HepG2 (cell line): ENCODE measurements around the gene TRAF3. TPM values are rescaled to one million over a fixed set of nuclear protein-coding genes. Genes with fewer than 3 reads are reported as not detected.

Source experiments
- ATAC-seq: fragments of 200-7000 bp; cut with Tn5 transposase; 3 replicates; pipeline ENCODE4 v1.9.1; 2020; ENCODE audit warnings: mild to moderate bottlenecking, moderate library complexity
- BruUV-seq: library from RNA; stranded (reverse); fragments of 400-500 nt; replicated peaks from 2 replicates; lab custom pipeline; 2021; lab: Mats Ljungman, UMichigan
- CTCF ChIA-PET: fragments of 300-600 bp; formaldehyde crosslinking; extraction: SDS; loops from one replicate; lab custom pipeline; 2021; ENCODE audit warnings: low total read pairs, inconsistent platforms, low intra/inter-chr PET ratio; lab: Yijun Ruan, JAX
- POLR2A ChIA-PET: fragments of 350-600 bp; sonication (Branson Sonifier 250); formaldehyde crosslinking; loops from one replicate; lab custom pipeline; 2020; ENCODE audit warnings: antibody characterized with exemption, inconsistent platforms; lab: Yijun Ruan, JAX
- DNase-seq: peaks from one replicate; pipeline ENCODE4 v3.0.0-alpha.2; 2015; ENCODE audit warnings: low spot score
- FAIRE-seq: peaks from 3 replicates; lab custom pipeline; 2011; peaks lifted over from hg19 to GRCh38; lab: Jason Lieb, UNC
- H2AFZ ChIP-seq: one replicate; pipeline ENCODE4 v1.6.1; 2011; ENCODE audit warnings: low read length, inconsistent platforms
- H3K27ac ChIP-seq: fragments of 300-600 bp; 3 replicates; pipeline ENCODE4 v1.8.0; 2011; ENCODE audit warnings: mixed run types, mild to moderate bottlenecking, mixed read lengths, low read length, inconsistent platforms; ENCODE audit not compliant: insufficient read depth; ENCODE audit errors: extremely low read length
- H3K27me3 ChIP-seq, 2 experiments: fragments of 200-600 bp in 1 of 2; 2 replicates in 1 of 2; 3 replicates in 1 of 2; pipeline versions ENCODE4 v1.6.0 to v1.8.0; 2011; ENCODE audit warnings: low read length in 2 of 2, mild to moderate bottlenecking in 2 of 2, moderate library complexity in 2 of 2, inconsistent platforms in 1 of 2; ENCODE audit not compliant: insufficient read depth in 2 of 2, control insufficient read depth in 1 of 2
- H3K36me3 ChIP-seq, 2 experiments: fragments of 200-600 bp in 1 of 2; replicated peaks in 1 of 2; 2 replicates in 1 of 2; 3 replicates in 1 of 2; pipeline versions ENCODE4 v1.5.1 to v1.8.0; 2011; ENCODE audit warnings: low read length in 2 of 2, inconsistent platforms in 1 of 2; ENCODE audit not compliant: insufficient read depth in 2 of 2, control insufficient read depth in 1 of 2
- H3K4me1 ChIP-seq: 2 replicates; pipeline ENCODE4 v1.5.1; 2012; ENCODE audit warnings: low read length, inconsistent platforms; ENCODE audit not compliant: insufficient read depth
- H3K4me2 ChIP-seq: 2 replicates; pipeline ENCODE4 v1.6.0; 2011; ENCODE audit warnings: low read depth, low read length, inconsistent platforms
- H3K4me3 ChIP-seq, 3 experiments: fragments of 200-600 bp in 1 of 3; sonication (generic), shearing (Covaris generic) in 1 of 3; replicated peaks in 1 of 3; 2 replicates each; pipeline ENCODE4 v1.5.1; 2011 to 2016; ENCODE audit warnings: low read length in 3 of 3, inconsistent platforms in 2 of 3, low read depth in 2 of 3, mild to moderate bottlenecking in 2 of 3, control low read depth in 1 of 3, mixed read lengths in 1 of 3; ENCODE audit not compliant: insufficient read depth in 1 of 3
- H3K79me2 ChIP-seq: one replicate; pipeline ENCODE4 v1.6.1; 2011; ENCODE audit warnings: low read length, inconsistent platforms; ENCODE audit not compliant: insufficient read depth
- H3K9ac ChIP-seq: 2 replicates; pipeline ENCODE4 v1.6.0; 2011; ENCODE audit warnings: mild to moderate bottlenecking, low read depth, low read length, inconsistent platforms; ENCODE audit not compliant: insufficient read depth
- H3K9me3 ChIP-seq: 2 replicates; pipeline ENCODE4 v1.5.1; 2012; ENCODE audit warnings: mild to moderate bottlenecking, low read length
- H4K20me1 ChIP-seq: 2 replicates; pipeline ENCODE4 v1.6.0; 2011; ENCODE audit warnings: inconsistent platforms, mild to moderate bottlenecking, low read length, moderate library complexity; ENCODE audit not compliant: insufficient read depth
- ATRX ChIP-seq: sonication (generic); formaldehyde crosslinking; IDR thresholded peaks from 2 replicates; pipeline ENCODE4 v1.4.0; 2020; ENCODE audit warnings: missing genetic modification reagents, borderline replicate concordance
- LRRFIP1 ChIP-seq: sonication (generic); formaldehyde crosslinking; conservative IDR thresholded peaks from 2 replicates; pipeline ENCODE4 v1.4.0; 2020; ENCODE audit warnings: missing genetic modification reagents
- MLXIP ChIP-seq: sonication (generic); formaldehyde crosslinking; IDR thresholded peaks from 2 replicates; pipeline ENCODE4 v1.9.0; 2021; ENCODE audit warnings: missing genetic modification reagents, borderline replicate concordance
- MXI1 ChIP-seq: IDR thresholded peaks from 3 replicates; pipeline ENCODE4 v1.6.1; 2012; ENCODE audit warnings: low read depth, low read length, inconsistent platforms, borderline replicate concordance
- RFX1 ChIP-seq: fragments of 450-650 bp; IDR thresholded peaks from 2 replicates; pipeline ENCODE4 v1.6.1; 2017
- SUZ12 ChIP-seq: fragments of 150-350 bp; IDR thresholded peaks from 2 replicates; pipeline ENCODE4 v1.6.1; 2014; ENCODE audit warnings: low read depth, low read length
- USF2 ChIP-seq, 2 experiments: sonication (generic) in 1 of 2; formaldehyde crosslinking in 1 of 2; IDR thresholded peaks; 2 replicates each; pipeline versions ENCODE4 v1.5.1 to v1.6.1; 2011 to 2020; ENCODE audit warnings: borderline replicate concordance in 1 of 2, low read depth in 1 of 2, low read length in 1 of 2, mild to moderate bottlenecking in 1 of 2, missing genetic modification reagents in 1 of 2, moderate library complexity in 1 of 2
- ZFP36L2 ChIP-seq: sonication (generic); formaldehyde crosslinking; IDR thresholded peaks from 2 replicates; pipeline ENCODE4 v1.4.0; 2020; ENCODE audit warnings: missing genetic modification reagents
- ZIK1 ChIP-seq: sonication (generic); formaldehyde crosslinking; IDR thresholded peaks from 2 replicates; pipeline ENCODE4 v1.5.0; 2020; ENCODE audit warnings: mild to moderate bottlenecking, low read depth, missing genetic modification reagents, borderline replicate concordance
- ZNF24 ChIP-seq: fragments of 450-650 bp; IDR thresholded peaks from 2 replicates; pipeline ENCODE4 v1.6.1; 2017; ENCODE audit warnings: antibody characterized with exemption, mild to moderate bottlenecking
- ZNF3 ChIP-seq: IDR thresholded peaks from 2 replicates; pipeline ENCODE4 v1.7.0; 2017; ENCODE audit warnings: inconsistent platforms
- ZNF326 ChIP-seq: sonication (generic); formaldehyde crosslinking; IDR thresholded peaks from 2 replicates; pipeline ENCODE4 v1.4.0; 2020; ENCODE audit warnings: missing genetic modification reagents, borderline replicate concordance
- ZNF33B ChIP-seq: sonication (generic); formaldehyde crosslinking; IDR thresholded peaks from 2 replicates; pipeline ENCODE4 v1.5.1; 2020; ENCODE audit warnings: mild to moderate bottlenecking, missing genetic modification reagents
- ZNF558 ChIP-seq: sonication (generic); formaldehyde crosslinking; IDR thresholded peaks from 2 replicates; pipeline ENCODE4 v1.9.0; 2022; ENCODE audit warnings: mild to moderate bottlenecking, missing genetic modification reagents, borderline replicate concordance
- ZNF773 ChIP-seq: sonication (generic); formaldehyde crosslinking; IDR thresholded peaks from 2 replicates; pipeline ENCODE4 v1.4.0; 2020; ENCODE audit warnings: missing genetic modification reagents, borderline replicate concordance
- ZNF800 ChIP-seq: sonication (generic); formaldehyde crosslinking; IDR thresholded peaks from 2 replicates; pipeline ENCODE4 v1.4.0; 2020; ENCODE audit warnings: missing genetic modification reagents
- ZSCAN30 ChIP-seq: sonication (generic); formaldehyde crosslinking; IDR thresholded peaks from 2 replicates; pipeline ENCODE4 v1.5.0; 2020; ENCODE audit warnings: mild to moderate bottlenecking, missing genetic modification reagents
- WGBS: methylation state at CpG from one replicate; pipeline ENCODE4 v1.1.6; 2017; ENCODE audit warnings: low lambda C conversion rate; 5-methylcytosine and 5-hydroxymethylcytosine counted together
- in situ Hi-C: cut with HindIII; loops from 2 replicates; pipeline ENCODE4 v1.10.0; 2017; ENCODE audit warnings: low pct_unique_long_range_greater_than_20kb; ENCODE audit not compliant: extremely low pct_ligation_motif_present
- intact Hi-C: fragments of 100-400 bp; cut with micrococcal nuclease; formaldehyde crosslinking; loops from one replicate; pipeline ENCODE4 v1.10.0; 2022; ENCODE audit not compliant: unreplicated experiment
- polyA plus RNA-seq, 8 experiments: library from polyadenylated mRNA; depleted of rRNA in 3 of 8; stranded (reverse) in 7 of 8; unstranded in 1 of 8; fragments of >200 nt; fragmentation: Illumina TruSeq in 4 of 8; extraction: Trizol in 4 of 8; gene quantifications; 2 replicates each; pipeline versions ENCODE4 v1.2.1 to v1.2.3, GENCODE V29; 2011 to 2016; ENCODE audit warnings: low read depth in 4 of 8, missing spikeins in 1 of 8, mixed read lengths in 1 of 8; ENCODE audit not compliant: insufficient read depth in 1 of 8
- total RNA-seq, 5 experiments: library from RNA; depleted of rRNA; stranded (reverse); fragments of >200 nt; fragmentation: Illumina TruSeq; extraction: Trizol; gene quantifications; 2 replicates each; pipeline ENCODE4 v1.2.3, GENCODE V29; 2016; ENCODE audit warnings: low read depth in 1 of 5

The TRAF3 gene
- total and polyA plus RNA-seq, 2 of the 13 experiments (the other 11 are each of a cell fraction or from before 2014, with no cell fraction given) = 6.9 to 12.2 TPM

GRCh38 chr14:102957222-102957621 lies 180.0 kb downstream of the TRAF3 start:
- WGBS = 99% methylated on average over 10 of the region's 10 CpGs
- Histone ChIP-seq H3K9me3 (no peaks in the 10 kb centered on the region), H3K9ac (no peak overlapping the region), H2AFZ (no peak overlapping the region), H3K36me3 (peaks cover 23 to 44% of the 10 kb centered on the region in 2 experiments), H4K20me1 (no peaks in the 10 kb centered on the region), H3K27me3 (no peaks in the 10 kb centered on the region), H3K4me2 (no peak overlapping the region), H3K4me3 (no peak overlapping the region), H3K4me1 (no peaks in the 10 kb centered on the region), H3K79me2 (no peaks in the 10 kb centered on the region), H3K27ac (no peak overlapping the region)
- POLR2A ChIA-PET = no interaction called here
- intact Hi-C loops = no loop called here
- DNase-seq = no peak
- ATAC-seq = no peak
- BruUV-seq = no TSS peak
- in situ Hi-C loops = no loop called here
- CTCF ChIA-PET = no interaction called here
- no peak for FAIRE-seq
- TF ChIP-seq ZNF24 (no peak), RFX1 (no peak), SUZ12 (no peak), ATRX (CRISPR knock-in tag) (no peak), ZNF773 (CRISPR knock-in tag) (no peak), ZNF326 (CRISPR knock-in tag) (no peak), ZNF800 (CRISPR knock-in tag) (no peak), LRRFIP1 (CRISPR knock-in tag) (no peak), USF2 (IDR thresholded peaks at IDR 0.05; ENCODE audit: low read depth, low read length) (no peak), USF2 (CRISPR knock-in tag; IDR thresholded peaks at IDR 0.05; ENCODE audit: borderline replicate concordance) (no peak), ZIK1 (no peak), ZNF558 (CRISPR knock-in tag) (no peak), MXI1 (no peak), MLXIP (CRISPR knock-in tag) (no peak), ZNF3 (CRISPR knock-in tag) (no peak), ZNF33B (CRISPR knock-in tag) (no peak), ZFP36L2 (no peak), ZSCAN30 (CRISPR knock-in tag) (no peak)
